ENCODE results near the gene VEGFB. TPM values are rescaled to one million over a fixed set of nuclear protein-coding genes. Genes with fewer than 3 reads are reported as not detected.

The VEGFB gene
- total RNA-seq, 1 donor from 2014 or later, result 44.9 TPM

DNA sequence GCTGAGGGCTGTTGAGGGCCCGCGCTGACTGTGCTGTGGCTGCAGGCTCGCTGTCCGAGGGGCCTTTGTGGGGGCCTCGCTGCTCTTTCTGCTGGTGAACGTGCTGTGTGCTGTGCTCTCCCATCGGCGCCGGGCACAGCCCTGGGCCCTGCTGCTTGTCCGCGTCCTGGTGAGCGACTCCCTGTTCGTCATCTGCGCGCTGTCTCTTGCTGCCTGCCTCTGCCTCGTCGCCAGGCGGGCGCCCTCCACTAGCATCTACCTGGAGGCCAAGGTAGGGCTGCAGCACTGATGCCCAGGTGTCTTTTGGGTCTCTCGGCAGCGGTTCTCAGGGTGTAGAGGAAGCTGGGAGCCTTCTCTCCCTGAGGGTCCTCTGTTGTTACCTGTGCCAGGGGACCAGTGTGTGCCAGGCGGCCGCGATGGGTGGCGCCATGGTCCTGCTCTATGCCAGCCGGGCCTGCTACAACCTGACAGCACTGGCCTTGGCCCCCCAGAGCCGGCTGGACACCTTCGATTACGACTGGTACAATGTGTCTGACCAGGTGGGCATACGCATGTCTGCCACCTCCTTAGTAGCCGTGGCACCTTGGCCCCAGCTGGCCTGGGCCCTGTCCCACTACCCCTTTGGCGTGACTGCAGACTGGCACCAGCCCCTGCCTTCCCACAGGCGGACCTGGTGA, 53.4 kb downstream of the VEGFB start:
- Histone ChIP-seq H3K4me1 (peaks cover 48% of the 10 kb centered on the region), H3K36me3 (no peaks in the 10 kb centered on the region), H3K27ac (no peak overlapping the region), H3K27me3 (peaks cover 10% of the 10 kb centered on the region), H3K4me3 (no peak overlapping the region), H3K9me3 (no peaks in the 10 kb centered on the region)
- TF ChIP-seq POLR2AphosphoS5 (IDR thresholded peaks at IDR 0.05; ENCODE audit: insufficient read depth in 1 of 2, low read depth in 1 of 2) (no peak), POLR2A (IDR thresholded peaks at IDR 0.05) (no peak)
- TF ChIP-seq, protein P1, sequence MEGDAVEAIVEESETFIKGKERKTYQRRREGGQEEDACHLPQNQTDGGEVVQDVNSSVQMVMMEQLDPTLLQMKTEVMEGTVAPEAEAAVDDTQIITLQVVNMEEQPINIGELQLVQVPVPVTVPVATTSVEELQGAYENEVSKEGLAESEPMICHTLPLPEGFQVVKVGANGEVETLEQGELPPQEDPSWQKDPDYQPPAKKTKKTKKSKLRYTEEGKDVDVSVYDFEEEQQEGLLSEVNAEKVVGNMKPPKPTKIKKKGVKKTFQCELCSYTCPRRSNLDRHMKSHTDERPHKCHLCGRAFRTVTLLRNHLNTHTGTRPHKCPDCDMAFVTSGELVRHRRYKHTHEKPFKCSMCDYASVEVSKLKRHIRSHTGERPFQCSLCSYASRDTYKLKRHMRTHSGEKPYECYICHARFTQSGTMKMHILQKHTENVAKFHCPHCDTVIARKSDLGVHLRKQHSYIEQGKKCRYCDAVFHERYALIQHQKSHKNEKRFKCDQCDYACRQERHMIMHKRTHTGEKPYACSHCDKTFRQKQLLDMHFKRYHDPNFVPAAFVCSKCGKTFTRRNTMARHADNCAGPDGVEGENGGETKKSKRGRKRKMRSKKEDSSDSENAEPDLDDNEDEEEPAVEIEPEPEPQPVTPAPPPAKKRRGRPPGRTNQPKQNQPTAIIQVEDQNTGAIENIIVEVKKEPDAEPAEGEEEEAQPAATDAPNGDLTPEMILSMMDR (IDR thresholded peaks at IDR 0.05), result no peak
- intact Hi-C loops (cut with DNase I), result no loop called here
- no peak for DNase-seq (ENCODE audit: extremely low spot score in 2 of 2)

DNA sequence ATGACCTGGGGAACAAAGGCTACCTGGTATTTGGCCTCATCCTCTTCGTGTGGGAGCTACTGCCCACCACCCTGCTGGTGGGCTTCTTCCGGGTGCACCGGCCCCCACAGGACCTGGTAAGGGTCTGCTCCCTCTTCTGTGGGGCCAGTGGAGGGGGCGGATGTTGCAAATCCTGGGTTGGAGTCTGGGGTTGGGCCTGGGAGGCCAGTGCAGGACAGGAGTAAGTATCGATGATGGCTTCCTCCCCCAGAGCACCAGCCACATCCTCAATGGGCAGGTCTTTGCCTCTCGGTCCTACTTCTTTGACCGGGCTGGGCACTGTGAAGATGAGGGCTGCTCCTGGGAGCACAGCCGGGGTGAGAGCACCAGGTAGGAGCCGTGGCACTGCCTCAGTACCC, 54.0 kb downstream of the VEGFB start:
- Histone ChIP-seq H3K9me3 (no peaks in the 10 kb centered on the region), H3K4me3 (no peak overlapping the region), H3K4me1 (peaks cover 43% of the 10 kb centered on the region), H3K36me3 (no peaks in the 10 kb centered on the region), H3K27ac (no peak overlapping the region), H3K27me3 (peaks cover 10% of the 10 kb centered on the region)
- no peak for TF ChIP-seq POLR2A (IDR thresholded peaks at IDR 0.05)
- TF ChIP-seq POLR2AphosphoS5 (IDR thresholded peaks at IDR 0.05; ENCODE audit: insufficient read depth in 1 of 2, low read depth in 1 of 2), result no peak
- TF ChIP-seq, protein P1 (IDR thresholded peaks at IDR 0.05), result no peak
- intact Hi-C loops (cut with DNase I), result no loop called here
- DNase-seq (ENCODE audit: extremely low spot score in 2 of 2), result no peak

Other genes with a start within 250 kb of the VEGFB start
- gene OTUB1, start 248.1 kb upstream of the VEGFB start, total RNA-seq, result 85.0 TPM
- 0.49 TPM for gene FLRT1, start 198.7 kb upstream of the VEGFB start, total RNA-seq
- 61.4 TPM for gene MACROD1, start 68.5 kb upstream of the VEGFB start, total RNA-seq
- gene STIP1, start 48.4 kb upstream of the VEGFB start, total RNA-seq, result 91.3 TPM
- gene FERMT3, start 27.9 kb upstream of the VEGFB start, total RNA-seq, result 24.3 TPM
- 27.7 TPM for gene TRPT1, start 8.4 kb upstream of the VEGFB start, total RNA-seq
- 38.8 TPM for gene NUDT22, start 8.3 kb upstream of the VEGFB start, total RNA-seq
- gene DNAJC4, start 4.0 kb upstream of the VEGFB start, total RNA-seq, result 43.7 TPM
- 66.0 TPM for gene FKBP2, start 6.5 kb downstream of the VEGFB start, total RNA-seq
- 85.2 TPM for gene PPP1R14B, start 12.4 kb downstream of the VEGFB start, total RNA-seq
- 33.1 TPM for gene PLCB3, start 16.9 kb downstream of the VEGFB start, total RNA-seq
- 83.5 TPM for gene BAD, start 50.1 kb downstream of the VEGFB start, total RNA-seq
- 20.6 TPM for gene GPR137, start 51.3 kb downstream of the VEGFB start, total RNA-seq
- gene KCNK4, start 56.7 kb downstream of the VEGFB start, total RNA-seq, result 0.98 TPM
- not detected for gene CATSPERZ, start 65.8 kb downstream of the VEGFB start, total RNA-seq
- 44.4 TPM for gene ESRRA, start 70.9 kb downstream of the VEGFB start, total RNA-seq
- gene TRMT112, start 83.0 kb downstream of the VEGFB start, total RNA-seq, result 195 TPM
- 229 TPM for gene PRDX5, start 83.5 kb downstream of the VEGFB start, total RNA-seq
- 7.9 TPM for gene CCDC88B, start 105.6 kb downstream of the VEGFB start, total RNA-seq
- gene RPS6KA4, start 124.6 kb downstream of the VEGFB start, total RNA-seq, result 39.3 TPM